GM21360 (cell line): ENCODE measurements around the gene C1orf210.

Experiments
- ATAC-seq: cut with Tn5 transposase; IDR thresholded peaks from one replicate; pipeline ENCODE4 v1.9.1; 2021; ENCODE audit warnings: mild to moderate bottlenecking, moderate library complexity; ENCODE audit not compliant: unreplicated experiment

C1orf210 gene

GRCh38 chr1:43296207-43296606 is 10.8 kb upstream of the C1orf210 start:
- no peak for ATAC-seq

DNA sequence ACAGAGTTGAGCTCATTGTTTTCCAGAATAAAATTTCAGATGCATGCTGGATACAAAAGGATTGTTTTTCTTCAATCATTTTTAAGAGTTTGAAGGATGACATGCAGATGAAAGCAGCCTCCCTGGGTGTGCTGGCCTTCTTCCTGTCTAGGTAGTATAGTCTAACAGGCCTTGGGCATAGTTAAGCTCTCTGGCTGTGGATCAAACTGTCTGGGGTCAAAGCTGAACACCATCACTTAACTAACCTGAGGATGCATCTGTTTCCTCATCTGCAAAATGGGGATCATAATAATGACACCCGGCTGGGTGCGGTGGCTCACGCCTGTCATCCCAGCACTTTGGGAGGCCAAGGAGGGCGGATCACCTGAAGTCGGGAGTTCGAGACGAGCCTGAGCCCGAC is 9.4 kb upstream of the C1orf210 start:
- no peak for ATAC-seq

DNA sequence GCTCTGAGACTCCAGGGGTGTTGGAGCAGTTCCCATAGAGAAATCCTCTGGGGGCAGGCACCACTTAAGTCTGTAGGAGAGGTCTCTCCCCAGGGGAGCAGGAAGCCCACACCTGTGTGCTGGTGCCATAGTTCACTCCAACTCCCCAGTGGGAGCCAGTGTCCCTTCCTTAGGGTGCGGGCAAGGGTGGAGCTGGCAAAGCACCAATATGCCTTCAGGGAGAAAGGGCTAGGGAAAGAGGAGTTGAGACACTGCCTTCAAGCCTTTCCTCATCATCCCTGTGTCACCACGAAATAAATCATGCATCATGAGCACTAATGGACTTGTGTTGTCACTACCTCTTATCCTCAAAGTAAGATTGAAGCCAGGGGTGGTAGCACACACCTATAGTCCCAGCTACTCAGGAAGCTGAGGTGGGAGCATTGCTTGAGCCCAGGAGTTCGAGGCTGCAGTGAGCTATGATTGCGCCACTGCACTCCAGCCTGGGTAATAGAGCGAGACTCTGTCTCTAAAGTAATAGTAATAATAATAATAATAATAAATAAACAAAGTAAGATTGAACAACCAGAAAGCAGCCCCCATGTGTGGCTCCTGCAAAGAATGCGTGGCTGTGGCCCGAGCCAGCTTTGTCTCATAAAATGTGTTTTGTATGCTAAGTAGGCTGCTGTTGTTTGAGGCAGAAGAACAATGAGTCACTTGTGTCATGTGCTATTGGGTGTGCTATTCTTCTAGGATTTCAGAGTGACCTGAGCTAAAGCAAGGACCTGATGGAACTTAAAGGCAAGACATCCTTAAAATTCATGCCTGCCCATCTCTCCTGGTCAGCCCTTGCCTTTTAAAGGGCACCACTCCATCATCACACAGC is 8.7 kb upstream of the C1orf210 start:
- no peak for ATAC-seq

DNA sequence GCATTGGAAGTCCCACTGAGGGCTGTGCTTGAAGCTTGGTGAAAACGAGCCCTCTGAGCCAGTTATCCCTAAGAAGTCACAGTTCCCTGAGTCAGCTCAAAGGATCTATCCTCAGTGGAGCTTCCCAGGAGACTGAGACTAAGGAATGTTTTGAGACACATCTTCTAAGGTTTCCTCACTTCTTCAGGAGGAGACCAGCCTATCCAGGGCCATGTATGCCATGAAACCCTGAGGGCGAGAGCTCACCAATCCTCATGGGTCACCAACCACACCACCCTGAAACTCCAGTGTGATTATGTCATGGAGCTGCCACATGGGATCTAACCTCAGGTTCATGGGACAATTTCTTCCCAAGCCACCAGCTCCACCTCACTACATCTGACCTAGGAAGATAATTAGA is 7.8 kb upstream of the C1orf210 start:
- ATAC-seq = no peak

GRCh38 chr1:43292679-43293078 is 7.3 kb upstream of the C1orf210 start:
- no peak for ATAC-seq

DNA sequence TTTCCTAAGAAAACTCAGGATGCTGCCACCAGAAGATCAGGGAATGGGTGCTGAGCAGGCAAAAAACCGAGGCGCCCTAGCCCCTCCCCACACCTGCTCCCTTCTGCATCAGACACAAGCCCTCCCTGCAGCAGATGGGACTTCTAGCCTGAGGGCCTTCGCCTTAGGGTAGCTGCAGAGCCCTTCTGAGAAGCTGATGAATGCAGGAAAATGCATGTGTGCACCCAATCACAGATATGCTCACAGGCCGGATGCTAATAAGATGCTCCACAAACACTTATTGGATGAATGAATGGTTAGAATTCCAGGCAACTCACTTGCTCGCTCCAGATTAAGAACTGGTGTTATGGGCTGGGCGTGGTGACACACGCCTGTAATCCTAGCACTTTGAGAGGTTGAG is 6.8 kb upstream of the C1orf210 start:
- ATAC-seq = no peak

- no peak for ATAC-seq
Observed at GRCh38 chr1:43288785-43289706, 3.7 kb upstream of the C1orf210 start.

GRCh38 chr1:43288058-43288784 is 2.8 kb upstream of the C1orf210 start:
- no peak for ATAC-seq

- ATAC-seq = no peak
Observed at GRCh38 chr1:43286533-43286932, 1.2 kb upstream of the C1orf210 start.

GRCh38 chr1:43286115-43286514 is 734 bp upstream of the C1orf210 start:
- ATAC-seq = no peak

DNA sequence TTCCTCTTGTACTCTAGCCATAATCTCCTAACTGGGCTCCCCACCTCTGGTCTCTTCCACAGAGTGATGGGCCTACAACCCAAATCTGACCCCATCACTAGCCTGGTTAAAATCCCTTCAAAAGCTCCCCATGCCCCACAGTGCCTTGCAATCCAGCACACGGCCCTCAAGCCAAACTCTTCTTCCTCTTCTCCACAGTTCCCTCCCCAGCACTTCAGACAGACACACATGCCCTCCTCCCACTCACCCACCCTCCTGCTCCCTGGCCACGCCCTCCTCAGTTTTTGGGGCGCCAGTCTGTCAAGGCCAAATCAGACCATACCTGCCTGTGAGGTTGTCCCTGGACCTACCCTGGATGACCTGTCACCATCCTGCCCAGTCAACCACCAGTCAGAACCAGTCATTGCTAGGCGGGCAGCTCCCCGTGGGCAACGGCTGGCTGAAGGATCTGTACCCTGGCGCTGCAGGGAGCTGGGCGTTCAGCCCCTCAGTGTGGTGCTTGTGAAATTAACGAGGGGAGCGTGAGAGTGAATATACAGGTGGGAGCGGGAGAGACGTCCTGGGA is 753 bp downstream of the C1orf210 start:
- no peak for ATAC-seq

GRCh38 chr1:43284065-43284464 is 1.3 kb downstream of the C1orf210 start:
- ATAC-seq = no peak

GRCh38 chr1:43282220-43283195 is 2.9 kb downstream of the C1orf210 start:
- no peak for ATAC-seq

DNA sequence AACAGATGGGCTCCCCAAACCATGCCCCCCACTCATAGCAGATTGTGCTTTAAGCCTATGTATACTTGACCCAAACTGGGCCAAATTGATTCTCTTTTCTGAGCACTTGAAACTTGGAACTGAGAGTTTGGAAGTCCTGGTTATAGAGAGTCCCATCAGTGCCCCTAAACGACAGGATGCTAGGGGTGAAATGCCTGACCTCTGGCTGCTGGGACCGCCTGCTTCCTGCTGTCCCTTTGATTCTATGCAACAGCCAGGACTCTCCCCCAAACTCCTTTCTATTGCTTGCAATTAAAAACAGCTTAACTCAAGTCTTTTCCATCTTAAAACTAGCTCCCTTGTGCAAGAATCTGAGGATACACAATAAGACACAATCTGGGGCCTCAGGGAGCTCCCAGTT is 4.7 kb downstream of the C1orf210 start:
- ATAC-seq = no peak

DNA sequence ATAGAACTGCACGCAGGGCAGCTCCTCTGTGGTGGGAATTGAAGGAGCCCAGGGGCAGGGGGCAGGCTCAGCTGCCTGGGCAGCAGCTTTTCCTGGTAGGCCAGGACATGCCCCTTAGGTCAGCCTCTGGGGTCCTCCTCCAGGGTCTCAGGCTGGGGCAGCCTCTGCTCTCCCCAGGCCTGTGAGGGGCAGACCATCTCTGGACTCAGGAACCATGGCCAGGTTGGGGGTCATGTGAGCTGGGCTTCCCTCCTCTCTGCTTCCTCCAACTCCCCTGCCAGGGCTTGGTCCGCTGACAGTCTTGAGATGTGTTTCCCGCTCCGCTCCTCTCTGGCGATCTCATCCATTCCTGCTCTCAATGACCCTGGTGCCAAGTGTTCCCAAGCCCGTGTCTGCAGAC is 5.7 kb downstream of the C1orf210 start:
- ATAC-seq = no peak

DNA sequence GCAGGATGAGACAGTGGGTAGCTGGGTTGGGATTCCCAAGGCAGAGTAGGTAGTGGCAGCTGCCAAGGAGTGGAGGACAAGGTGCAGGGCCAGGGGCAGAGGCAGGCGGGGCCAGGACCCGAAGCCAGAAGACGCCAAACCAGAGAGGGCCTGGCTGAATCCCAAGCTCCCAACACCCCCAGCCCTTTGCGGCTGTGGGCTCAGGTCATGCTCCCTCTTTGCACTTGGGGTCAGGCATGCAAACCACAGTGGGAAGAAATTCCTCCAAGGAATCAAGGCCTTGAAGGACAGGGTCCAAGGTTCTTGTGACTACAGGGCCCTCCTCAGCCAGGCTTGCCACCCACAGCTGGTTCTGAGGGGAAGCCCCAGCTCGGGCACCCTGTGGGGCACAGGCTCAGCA is 6.2 kb downstream of the C1orf210 start:
- ATAC-seq = no peak

GRCh38 chr1:43277116-43277876 is 8.1 kb downstream of the C1orf210 start:
- ATAC-seq = no peak

- no peak for ATAC-seq
Observed at GRCh38 chr1:43276673-43277072, 8.7 kb downstream of the C1orf210 start.
